HEK293T (cell line): ENCODE data around the gene P2RX4.

ENCODE experiments used
- BHLHE40 ChIP-seq: fragments of 450-650 bp; IDR thresholded peaks from 2 replicates; pipeline ENCODE4 v1.6.1; 2016; ENCODE audit warnings: mild to moderate bottlenecking, moderate library complexity, borderline replicate concordance
- CTBP1 ChIP-seq: fragments of 450-650 bp; IDR thresholded peaks from 2 replicates; pipeline ENCODE4 v1.6.1; 2016; ENCODE audit warnings: borderline replicate concordance
- ELF4 ChIP-seq: fragments of 450-650 bp; IDR thresholded peaks from 2 replicates; pipeline ENCODE4 v1.6.1; 2017; ENCODE audit warnings: antibody characterized with exemption
- FOXA1 ChIP-seq: fragments of 450-650 bp; IDR thresholded peaks from 2 replicates; pipeline ENCODE4 v1.6.1; 2016; ENCODE audit warnings: mild to moderate bottlenecking
- FOXK2 ChIP-seq: fragments of 450-650 bp; IDR thresholded peaks from 2 replicates; pipeline ENCODE4 v1.6.1; 2016; ENCODE audit warnings: mild to moderate bottlenecking
- FOXM1 ChIP-seq: fragments of 450-650 bp; IDR thresholded peaks from 2 replicates; pipeline ENCODE4 v1.6.1; 2017; ENCODE audit warnings: mild to moderate bottlenecking, borderline replicate concordance
- HDGF ChIP-seq: fragments of 450-650 bp; IDR thresholded peaks from 2 replicates; pipeline ENCODE4 v1.6.1; 2017; ENCODE audit warnings: antibody characterized with exemption, borderline replicate concordance
- LEF1 ChIP-seq: fragments of 450-650 bp; IDR thresholded peaks from 2 replicates; pipeline ENCODE4 v1.6.1; 2017; ENCODE audit warnings: mild to moderate bottlenecking, borderline replicate concordance
- NFRKB ChIP-seq: fragments of 450-650 bp; IDR thresholded peaks from 2 replicates; pipeline ENCODE4 v1.6.1; 2016; ENCODE audit warnings: mild to moderate bottlenecking, moderate library complexity
- SP1 ChIP-seq: fragments of 450-650 bp; IDR thresholded peaks from 2 replicates; pipeline ENCODE4 v1.6.1; 2017
- SUZ12 ChIP-seq: fragments of 450-650 bp; IDR thresholded peaks from 2 replicates; pipeline ENCODE4 v1.6.1; 2016; ENCODE audit warnings: mild to moderate bottlenecking
- TARDBP ChIP-seq: fragments of 450-650 bp; IDR thresholded peaks from 2 replicates; pipeline ENCODE4 v1.6.1; 2016
- ZNF384 ChIP-seq: fragments of 450-650 bp; IDR thresholded peaks from 2 replicates; pipeline ENCODE4 v1.6.1; 2016
- TF ChIP-seq, protein P1 (sequence below): fragments of 450-650 bp; IDR thresholded peaks from 2 replicates; pipeline ENCODE4 v1.6.1; 2016

DNA sequence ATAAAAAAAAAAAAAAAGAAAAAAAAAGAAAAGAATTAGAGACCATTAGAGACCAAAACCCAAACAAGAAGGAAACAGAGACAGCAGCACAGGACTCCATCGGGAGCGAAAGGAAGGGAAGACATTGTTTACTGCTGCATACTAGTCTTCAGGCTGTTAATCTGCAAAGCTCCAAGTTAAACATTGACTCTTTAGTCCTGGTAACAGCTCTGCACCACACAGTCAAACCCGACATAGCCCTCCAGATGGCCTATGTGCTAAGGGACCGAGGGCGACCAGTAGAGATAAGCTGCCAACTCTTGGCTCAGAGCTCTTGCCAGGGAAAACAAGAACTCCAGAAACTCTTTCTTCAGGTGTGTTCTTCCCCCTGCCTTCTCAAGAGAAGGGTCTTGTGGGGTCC is 7.8 kb downstream of the P2RX4 start:
- TF ChIP-seq TARDBP (no peak), SP1 (no peak), NFRKB (no peak), FOXA1 (no peak), BHLHE40 (no peak), ZNF384 (no peak), SUZ12 (no peak), LEF1 (no peak), HDGF (no peak), ELF4 (no peak), CTBP1 (no peak), FOXM1 (no peak), FOXK2 (no peak)
- TF ChIP-seq, protein P1, sequence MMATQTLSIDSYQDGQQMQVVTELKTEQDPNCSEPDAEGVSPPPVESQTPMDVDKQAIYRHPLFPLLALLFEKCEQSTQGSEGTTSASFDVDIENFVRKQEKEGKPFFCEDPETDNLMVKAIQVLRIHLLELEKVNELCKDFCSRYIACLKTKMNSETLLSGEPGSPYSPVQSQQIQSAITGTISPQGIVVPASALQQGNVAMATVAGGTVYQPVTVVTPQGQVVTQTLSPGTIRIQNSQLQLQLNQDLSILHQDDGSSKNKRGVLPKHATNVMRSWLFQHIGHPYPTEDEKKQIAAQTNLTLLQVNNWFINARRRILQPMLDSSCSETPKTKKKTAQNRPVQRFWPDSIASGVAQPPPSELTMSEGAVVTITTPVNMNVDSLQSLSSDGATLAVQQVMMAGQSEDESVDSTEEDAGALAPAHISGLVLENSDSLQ, result no peak
